ENCODE data around the gene LUC7L. TPM values are rescaled to one million over a fixed set of nuclear protein-coding genes. Genes with fewer than 3 reads are reported as not detected.

The LUC7L gene
- total RNA-seq, 2 experiments from 2014 or later, result 60.0 to 65.3 TPM

- Mint-ChIP-seq H3K36me3 (peaks cover 35% of the 10 kb centered on the region), H3K9me3 (ENCODE audit: low read depth) (no peaks in the 10 kb centered on the region), H3K27ac (no peak overlapping the region), H3K4me3 (no peak overlapping the region), H3K4me1 (peaks cover 3% of the 10 kb centered on the region), H3K27me3 (no peaks in the 10 kb centered on the region)
- CTCF ChIA-PET, result interaction anchor here (0.6 to 2.8 kb wide), 3 partner anchors 72 to 124 kb away, joined by 3 to 9 read pairs (median 3); no protein-coding TSS in a partner anchor
- no peak for ATAC-seq
- no peak for DNase-seq
Observed at GRCh38 chr16:189604-190186, 39.6 kb downstream of the LUC7L start.

- CTCF ChIA-PET, result interaction anchor here (0.9 to 2.8 kb wide), 6 partner anchors 10 to 174 kb away, joined by 3 to 10 read pairs (median 4); no protein-coding TSS in a partner anchor
- peaks cover 32% of the 10 kb centered on the region for H3K36me3 Mint-ChIP-seq
- peak; percentile 72 for ATAC-seq
- H3K4me1 Mint-ChIP-seq, result peaks cover 3% of the 10 kb centered on the region
- H3K9me3 Mint-ChIP-seq (ENCODE audit: low read depth), result no peaks in the 10 kb centered on the region
- peak; percentile 58 for DNase-seq
- no peak overlapping the region for H3K27ac Mint-ChIP-seq
- H3K27me3 Mint-ChIP-seq, result no peaks in the 10 kb centered on the region
- no peak overlapping the region for H3K4me3 Mint-ChIP-seq
Observed at GRCh38 chr16:188674-189073, 40.6 kb downstream of the LUC7L start.

- Mint-ChIP-seq H3K4me1 (peaks cover 3% of the 10 kb centered on the region), H3K36me3 (peaks cover 29% of the 10 kb centered on the region), H3K27me3 (no peaks in the 10 kb centered on the region), H3K27ac (no peak overlapping the region), H3K9me3 (ENCODE audit: low read depth) (no peaks in the 10 kb centered on the region), H3K4me3 (no peak overlapping the region)
- CTCF ChIA-PET, result interaction anchor here (0.9 to 2.8 kb wide), 3 partner anchors 80 to 175 kb away, joined by 3 to 10 read pairs (median 9); no protein-coding TSS in a partner anchor
- DNase-seq (no peak), ATAC-seq (no peak)
Observed at GRCh38 chr16:187330-187729, 41.9 kb downstream of the LUC7L start.

GRCh38 chr16:185691-186090 lies 43.6 kb downstream of the LUC7L start:
- CTCF ChIA-PET, result interaction anchor here (1.2 kb wide), 1 partner anchor 79 kb away, joined by 4 read pairs; no protein-coding TSS in a partner anchor
- H3K27ac Mint-ChIP-seq, result no peak overlapping the region
- peaks cover 3% of the 10 kb centered on the region for H3K27me3 Mint-ChIP-seq
- peaks cover 20% of the 10 kb centered on the region for H3K36me3 Mint-ChIP-seq
- no peak overlapping the region for H3K4me3 Mint-ChIP-seq
- peaks cover 7% of the 10 kb centered on the region for H3K4me1 Mint-ChIP-seq
- ATAC-seq, result no peak
- DNase-seq, result no peak
- no peaks in the 10 kb centered on the region for H3K9me3 Mint-ChIP-seq (ENCODE audit: low read depth)

- Mint-ChIP-seq H3K27me3 (peaks cover 3% of the 10 kb centered on the region), H3K27ac (no peak overlapping the region), H3K9me3 (ENCODE audit: low read depth) (no peaks in the 10 kb centered on the region), H3K4me3 (no peak overlapping the region), H3K4me1 (peaks cover 7% of the 10 kb centered on the region), H3K36me3 (peaks cover 20% of the 10 kb centered on the region)
- no peak for DNase-seq
- no peak for ATAC-seq
- CTCF ChIA-PET, result interaction anchor here (1.2 kb wide), 1 partner anchor 78 kb away, joined by 4 read pairs; no protein-coding TSS in a partner anchor
Observed at GRCh38 chr16:185213-185612, 44.0 kb downstream of the LUC7L start.

GRCh38 chr16:183005-183404 lies 46.2 kb downstream of the LUC7L start:
- Mint-ChIP-seq H3K9me3 (ENCODE audit: low read depth) (no peaks in the 10 kb centered on the region), H3K27ac (no peak overlapping the region), H3K4me3 (no peak overlapping the region), H3K27me3 (peaks cover 21% of the 10 kb centered on the region), H3K4me1 (peaks cover 7% of the 10 kb centered on the region), H3K36me3 (peaks cover 10% of the 10 kb centered on the region)
- ATAC-seq, result no peak
- DNase-seq, result no peak
- CTCF ChIA-PET, result interaction anchor here (1.0 to 4.5 kb wide), 10 partner anchors 13 to 179 kb away, joined by 3 to 39 read pairs (median 8); partner anchors contain the start of genes POLR3K and SNRNP25

GRCh38 chr16:181565-182021 lies 47.7 kb downstream of the LUC7L start:
- Mint-ChIP-seq H3K36me3 (peaks cover 6% of the 10 kb centered on the region), H3K4me3 (no peak overlapping the region), H3K27me3 (peaks cover 30% of the 10 kb centered on the region), H3K9me3 (ENCODE audit: low read depth) (no peaks in the 10 kb centered on the region), H3K27ac (no peak overlapping the region), H3K4me1 (peaks cover 7% of the 10 kb centered on the region)
- CTCF ChIA-PET, result interaction anchor here (0.5 to 4.5 kb wide), 16 partner anchors 11 to 181 kb away, joined by 3 to 39 read pairs (median 4); partner anchors contain the start of gene LUC7L
- ATAC-seq (no peak), DNase-seq (no peak)

GRCh38 chr16:180681-181564 lies 48.3 kb downstream of the LUC7L start:
- no peak overlapping the region for H3K4me3 Mint-ChIP-seq
- peaks cover 31% of the 10 kb centered on the region for H3K27me3 Mint-ChIP-seq

GRCh38 chr16:180101-180675 lies 49.1 kb downstream of the LUC7L start, which contains the start of gene HBQ1:
Gene HBQ1, plus strand, starts transcription at chr16:180459. Its CDS starts 28 bp downstream, at chr16:180487.
- H3K4me3 Mint-ChIP-seq, result no peak within 1 kb of the TSS
- ATAC-seq (no peak), DNase-seq (no peak)
- CTCF ChIA-PET, result interaction anchor here (0.7 to 4.5 kb wide), 8 partner anchors 9 to 175 kb away, joined by 3 to 39 read pairs (median 4); partner anchors contain the start of genes NPRL3, POLR3K and SNRNP25
- H3K36me3 Mint-ChIP-seq, result peaks cover 2% of the 10 kb centered on the region
- peaks cover 39% of the 10 kb centered on the region for H3K27me3 Mint-ChIP-seq
- H3K9me3 Mint-ChIP-seq (ENCODE audit: low read depth), result no peaks in the 10 kb centered on the region
- peaks cover 7% of the 10 kb centered on the region for H3K4me1 Mint-ChIP-seq
- no peak within 1 kb of the TSS for H3K27ac Mint-ChIP-seq

More at GRCh38 chr16:180681-181564, 48.3 kb downstream of the LUC7L start:
- H3K36me3 Mint-ChIP-seq, result peaks cover 6% of the 10 kb centered on the region
- ATAC-seq (peak; percentile 86), DNase-seq (peak; percentile 85)
- no peak overlapping the region for H3K27ac Mint-ChIP-seq
- no peaks in the 10 kb centered on the region for H3K9me3 Mint-ChIP-seq (ENCODE audit: low read depth)
- CTCF ChIA-PET, result interaction anchor here (0.7 to 4.5 kb wide), 18 partner anchors 10 to 181 kb away, joined by 3 to 39 read pairs (median 5); partner anchors contain the start of genes NPRL3, POLR3K and SNRNP25
- H3K4me1 Mint-ChIP-seq, result peaks cover 7% of the 10 kb centered on the region

GRCh38 chr16:179211-180092 lies 49.8 kb downstream of the LUC7L start:
- CTCF ChIA-PET, result interaction anchor here (1.0 to 4.5 kb wide), 3 partner anchors 9 to 83 kb away, joined by 3 to 39 read pairs (median 8); no protein-coding TSS in a partner anchor
- Mint-ChIP-seq H3K9me3 (ENCODE audit: low read depth) (no peaks in the 10 kb centered on the region), H3K4me3 (no peak overlapping the region), H3K27me3 (peaks cover 46% of the 10 kb centered on the region), H3K36me3 (no peaks in the 10 kb centered on the region), H3K27ac (no peak overlapping the region), H3K4me1 (peaks cover 7% of the 10 kb centered on the region)
- DNase-seq, result no peak
- ATAC-seq, result no peak

- no peaks in the 10 kb centered on the region for H3K36me3 Mint-ChIP-seq
- ATAC-seq (no peak), DNase-seq (no peak)
- CTCF ChIA-PET, result no interaction called here
- H3K4me1 Mint-ChIP-seq, result peaks cover 7% of the 10 kb centered on the region
- H3K9me3 Mint-ChIP-seq (ENCODE audit: low read depth), result no peaks in the 10 kb centered on the region
- no peak overlapping the region for H3K27ac Mint-ChIP-seq
- H3K27me3 Mint-ChIP-seq, result peaks cover 53% of the 10 kb centered on the region
- no peak overlapping the region for H3K4me3 Mint-ChIP-seq
Observed at GRCh38 chr16:178668-179015, 50.6 kb downstream of the LUC7L start.

GRCh38 chr16:177981-178667 lies 51.1 kb downstream of the LUC7L start:
- DNase-seq (no peak), ATAC-seq (no peak)
- H3K9me3 Mint-ChIP-seq (ENCODE audit: low read depth), result no peaks in the 10 kb centered on the region
- H3K27ac Mint-ChIP-seq, result no peak overlapping the region
- H3K36me3 Mint-ChIP-seq, result no peaks in the 10 kb centered on the region
- CTCF ChIA-PET, result interaction anchor here (1.3 kb wide), 1 partner anchor 71 kb away, joined by 5 read pairs; no protein-coding TSS in a partner anchor
- H3K4me1 Mint-ChIP-seq, result peaks cover 11% of the 10 kb centered on the region
- no peak overlapping the region for H3K4me3 Mint-ChIP-seq
- peaks cover 58% of the 10 kb centered on the region for H3K27me3 Mint-ChIP-seq

Data from activated CD8-positive, alpha-beta memory T cell treated with anti-CD3 and anti-CD28 coated beads, Interleukin-2, amount 10 ng/mL, durations not matched to agents 7 days and 5 days (primary cell).